GM13977 (cell line): ENCODE measurements around the gene MBTD1.

Experiments used
- DNase-seq: peaks from one replicate; pipeline ENCODE4 v3.0.0; 2012; ENCODE audit warnings: low spot score
- in situ Hi-C: fragments of 300-500 bp; cut with MboI; formaldehyde crosslinking; loops from one replicate; pipeline ENCODE4 v1.12.0; 2022; ENCODE audit warnings: low sequenced_read_pairs, low pct_unique_long_range_greater_than_20kb, mixed read lengths, inconsistent platforms; ENCODE audit not compliant: unreplicated experiment
- TF ChIP-seq, protein P1 (sequence below): IDR thresholded peaks from 2 replicates; pipeline ENCODE4 v1.5.1; 2012; ENCODE audit warnings: mild to moderate bottlenecking, control low read depth; ENCODE audit not compliant: insufficient read depth; ENCODE audit errors: extremely low read depth, missing control alignments

The MBTD1 gene

DNA sequence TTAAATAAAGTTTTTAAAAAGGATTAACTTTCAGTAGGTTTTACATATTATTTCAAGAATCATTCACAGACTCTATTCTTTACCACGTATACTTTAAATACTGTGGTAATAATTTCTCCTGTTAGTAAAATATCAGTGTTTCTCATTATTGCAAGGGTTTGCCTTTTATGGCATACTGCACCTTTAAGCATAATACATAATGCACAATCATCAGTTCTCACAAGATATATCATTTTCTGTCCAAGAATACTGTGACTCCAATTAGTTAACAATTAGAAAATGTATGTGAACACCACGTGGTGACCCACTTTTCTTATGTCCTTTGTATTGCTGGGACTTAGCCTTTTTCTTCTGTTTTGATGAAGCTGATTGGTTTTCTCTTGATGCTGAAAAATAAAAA is 68.0 kb downstream of the MBTD1 start:
- TF ChIP-seq, protein P1, sequence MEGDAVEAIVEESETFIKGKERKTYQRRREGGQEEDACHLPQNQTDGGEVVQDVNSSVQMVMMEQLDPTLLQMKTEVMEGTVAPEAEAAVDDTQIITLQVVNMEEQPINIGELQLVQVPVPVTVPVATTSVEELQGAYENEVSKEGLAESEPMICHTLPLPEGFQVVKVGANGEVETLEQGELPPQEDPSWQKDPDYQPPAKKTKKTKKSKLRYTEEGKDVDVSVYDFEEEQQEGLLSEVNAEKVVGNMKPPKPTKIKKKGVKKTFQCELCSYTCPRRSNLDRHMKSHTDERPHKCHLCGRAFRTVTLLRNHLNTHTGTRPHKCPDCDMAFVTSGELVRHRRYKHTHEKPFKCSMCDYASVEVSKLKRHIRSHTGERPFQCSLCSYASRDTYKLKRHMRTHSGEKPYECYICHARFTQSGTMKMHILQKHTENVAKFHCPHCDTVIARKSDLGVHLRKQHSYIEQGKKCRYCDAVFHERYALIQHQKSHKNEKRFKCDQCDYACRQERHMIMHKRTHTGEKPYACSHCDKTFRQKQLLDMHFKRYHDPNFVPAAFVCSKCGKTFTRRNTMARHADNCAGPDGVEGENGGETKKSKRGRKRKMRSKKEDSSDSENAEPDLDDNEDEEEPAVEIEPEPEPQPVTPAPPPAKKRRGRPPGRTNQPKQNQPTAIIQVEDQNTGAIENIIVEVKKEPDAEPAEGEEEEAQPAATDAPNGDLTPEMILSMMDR, result no peak
- in situ Hi-C loops, result no loop called here
- no peak for DNase-seq

DNA sequence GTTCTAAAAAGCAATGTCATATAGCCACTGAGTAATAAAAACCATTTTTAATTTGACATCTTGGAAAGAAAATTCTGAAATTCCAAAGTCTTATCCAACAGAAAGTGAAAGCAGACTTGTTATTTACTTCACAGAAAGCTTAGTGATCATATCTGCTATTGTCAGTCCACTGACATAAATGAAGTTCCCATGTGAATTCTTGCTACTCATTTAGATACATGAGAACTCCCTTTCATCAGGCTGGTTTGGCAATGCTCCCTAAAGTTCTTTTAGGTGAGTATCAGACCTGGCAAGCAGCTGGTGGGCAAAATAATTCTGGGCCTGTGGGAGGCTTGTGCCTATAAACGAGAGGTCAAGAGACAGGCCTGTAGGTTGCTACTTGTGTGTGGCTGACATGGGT is 70.2 kb downstream of the MBTD1 start:
- DNase-seq, result no peak
- in situ Hi-C loops, result no loop called here
- TF ChIP-seq, protein P1, result no peak

DNA sequence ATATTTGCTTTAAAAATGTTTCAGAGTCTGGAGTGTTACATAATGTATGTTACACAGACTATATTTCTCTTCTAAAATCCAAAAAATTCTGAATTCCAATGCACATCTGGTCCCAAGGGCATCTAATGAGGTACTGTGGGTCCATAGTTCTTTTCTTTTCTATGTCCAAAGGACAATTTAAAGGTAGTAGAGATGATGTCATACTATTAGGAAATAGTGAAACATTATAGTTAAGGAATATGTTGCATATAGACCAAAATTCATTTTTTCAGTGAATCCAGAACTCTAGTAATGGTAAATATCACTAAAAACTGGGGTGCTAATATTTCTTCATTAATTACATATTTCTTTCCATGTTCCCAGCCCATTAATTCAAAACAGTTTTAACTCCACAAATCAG is 70.7 kb downstream of the MBTD1 start:
- in situ Hi-C loops, result no loop called here
- TF ChIP-seq, protein P1, result no peak
- no peak for DNase-seq

DNA sequence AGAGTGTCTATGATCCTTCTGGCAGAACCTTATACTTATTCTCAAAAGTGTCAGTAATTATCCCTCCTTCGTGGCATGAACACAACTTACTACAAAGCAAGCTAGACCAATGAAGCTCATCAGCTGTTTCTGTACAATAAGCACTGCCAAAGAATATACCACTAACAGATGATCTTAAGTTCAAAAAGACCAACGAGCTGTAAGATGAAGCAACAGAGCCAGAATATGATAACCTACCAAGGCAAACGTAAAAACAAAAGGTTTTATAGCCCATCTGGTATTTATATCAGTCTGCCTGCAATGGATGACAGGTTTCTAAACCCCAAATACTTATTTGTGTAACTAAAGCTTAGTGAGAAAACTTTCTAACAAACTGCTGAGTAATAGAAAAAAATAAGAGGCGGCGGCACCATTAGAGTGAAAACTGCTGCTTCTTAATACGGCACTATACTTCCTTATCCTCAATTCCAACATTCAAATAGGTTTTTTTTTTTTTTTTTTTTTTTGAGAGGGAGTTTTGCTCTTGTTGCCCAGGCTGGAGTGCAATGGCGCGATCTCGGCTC is 71.5 kb downstream of the MBTD1 start:
- TF ChIP-seq, protein P1, result no peak
- no peak for DNase-seq
- in situ Hi-C loops, result no loop called here

DNA sequence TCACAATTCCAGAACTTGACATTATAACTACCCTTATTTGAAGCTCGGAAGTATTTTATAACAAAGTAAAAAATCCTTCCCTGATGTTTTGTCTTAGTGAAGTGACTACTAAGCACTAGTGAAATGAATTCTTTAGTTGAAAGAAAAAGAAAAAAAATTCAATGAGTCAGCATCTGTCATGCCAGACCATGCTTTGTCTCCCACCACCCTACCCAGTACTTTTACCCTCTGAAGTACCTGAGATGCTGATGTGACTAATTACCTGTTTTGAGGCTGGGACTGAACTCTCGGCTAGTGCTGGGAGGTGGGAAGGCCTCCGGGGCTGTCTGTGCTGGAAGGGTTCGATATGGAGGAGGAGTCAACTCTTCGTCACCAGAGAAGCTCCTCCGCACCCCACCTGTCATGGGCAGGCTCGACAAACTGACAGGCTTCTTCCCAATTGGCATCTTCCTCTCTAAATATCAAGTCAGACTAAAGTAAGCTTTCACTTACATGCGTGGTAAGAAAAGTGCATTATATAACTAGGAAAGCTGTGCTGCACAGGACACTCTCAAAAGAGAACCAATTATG is 74.0 kb downstream of the MBTD1 start:
- in situ Hi-C loops, result no loop called here
- TF ChIP-seq, protein P1, result no peak
- no peak for DNase-seq

DNA sequence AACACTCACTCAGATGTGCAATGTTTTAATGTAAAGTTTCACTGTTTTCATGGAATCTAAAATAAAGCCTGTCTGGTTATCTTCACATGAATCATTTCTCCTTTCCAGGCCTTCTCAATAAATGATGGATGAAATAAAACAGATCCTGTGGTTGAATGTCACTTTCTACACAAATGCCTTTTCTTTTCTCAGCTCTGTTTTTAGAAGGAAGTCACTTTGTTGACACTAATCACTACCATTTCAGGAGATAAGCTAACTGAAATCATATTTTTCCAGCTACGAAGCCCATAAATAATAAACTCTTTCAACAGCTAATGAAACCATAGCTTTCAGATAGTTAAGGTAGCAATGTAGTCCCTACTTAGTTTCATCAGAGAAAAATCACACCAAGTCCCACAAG is 75.7 kb downstream of the MBTD1 start:
- DNase-seq, result no peak
- in situ Hi-C loops, result no loop called here
- TF ChIP-seq, protein P1, result no peak
